Endodermal cell (in vitro differentiated cells): ENCODE data around the gene SMCP. TPM values are rescaled to one million over a fixed set of nuclear protein-coding genes. Genes with fewer than 3 reads are reported as not detected.
A peak's percentile ranks its signal among the peaks of the same experiment; 100 is the strongest.

ENCODE experiments used
- DNase-seq: peaks from one replicate; pipeline ENCODE4 v3.0.0-alpha.2; 2017
- H3K27ac ChIP-seq: 2 replicates; pipeline ENCODE4 v1.5.1; 2013; ENCODE audit warnings: mild to moderate bottlenecking, low read depth, low read length, moderate library complexity
- H3K27me3 ChIP-seq: 2 replicates; pipeline ENCODE4 v1.6.1; 2013; ENCODE audit warnings: mild to moderate bottlenecking, low read length, moderate library complexity; ENCODE audit not compliant: insufficient read depth, control insufficient read depth, poor library complexity, severe bottlenecking
- H3K36me3 ChIP-seq: 2 replicates; pipeline ENCODE4 v1.7.0; 2013; ENCODE audit warnings: mild to moderate bottlenecking, low read length, moderate library complexity; ENCODE audit not compliant: control insufficient read depth, insufficient read depth
- H3K4me1 ChIP-seq: one replicate; pipeline ENCODE4 v1.7.0; 2013; ENCODE audit warnings: low read length; ENCODE audit not compliant: control insufficient read depth, insufficient read depth
- H3K4me3 ChIP-seq: 2 replicates; pipeline ENCODE4 v1.5.1; 2013; ENCODE audit warnings: mild to moderate bottlenecking, low read length, moderate library complexity
- H3K9ac ChIP-seq: 2 replicates; pipeline ENCODE4 v1.6.1; 2013; ENCODE audit warnings: mild to moderate bottlenecking, low read length, moderate library complexity; ENCODE audit not compliant: poor library complexity, severe bottlenecking; ENCODE audit errors: extremely low read depth
- H3K9me3 ChIP-seq: 2 replicates; pipeline ENCODE4 v1.6.1; 2013; ENCODE audit warnings: mild to moderate bottlenecking, low read length, moderate library complexity; ENCODE audit not compliant: control insufficient read depth
- H3K27ac Mint-ChIP-seq: 2 replicates; pipeline ENCODE4 v1.8.0; 2020; ENCODE audit warnings: mixed read lengths
- H3K27me3 Mint-ChIP-seq: 2 replicates; pipeline ENCODE4 v1.8.0; 2021; ENCODE audit warnings: mild to moderate bottlenecking, mixed read lengths; ENCODE audit not compliant: insufficient read depth
- H3K36me3 Mint-ChIP-seq: 2 replicates; pipeline ENCODE4 v1.8.0; 2020; ENCODE audit warnings: low read depth, mixed read lengths
- H3K4me1 Mint-ChIP-seq: 2 replicates; pipeline ENCODE4 v1.8.0; 2020; ENCODE audit warnings: mixed read lengths
- H3K4me3 Mint-ChIP-seq: 2 replicates; pipeline ENCODE4 v1.8.0; 2020; ENCODE audit warnings: mild to moderate bottlenecking, moderate library complexity, mixed read lengths
- H3K9me3 Mint-ChIP-seq: 2 replicates; pipeline ENCODE4 v1.8.0; 2020; ENCODE audit warnings: mild to moderate bottlenecking, mixed read lengths
- WGBS, 2 experiments: methylation state at CpG; one replicate each; pipeline versions ENCODE4 v1.1.5 to v1.1.7; 2013; ENCODE audit warnings: missing lambda C conversion rate in 2 of 2, mixed read lengths in 1 of 2; ENCODE audit not compliant: insufficient coverage in 1 of 2, insufficient read length in 1 of 2; 5-methylcytosine and 5-hydroxymethylcytosine counted together
- total RNA-seq, 2 donors: library from RNA; stranded (reverse); fragmentation: NEBNext Ultra II Directional in 1 of 2; extraction: Animal tissue kit (Norgen Biotek cat#: 25700) in 1 of 2; gene quantifications; 2 replicates in 1 of 2; 3 replicates in 1 of 2; pipeline ENCODE4 v1.2.1, GENCODE V29; 2021
- TF ChIP-seq, protein P1 (sequence below): fragments of 200-600 bp; sonication (generic); conservative IDR thresholded peaks from 2 replicates; pipeline ENCODE4 v1.5.0; 2021; ENCODE audit warnings: antibody characterized with exemption, mild to moderate bottlenecking

SMCP gene
- total RNA-seq, 2 donors from 2014 or later: not detected

DNA sequence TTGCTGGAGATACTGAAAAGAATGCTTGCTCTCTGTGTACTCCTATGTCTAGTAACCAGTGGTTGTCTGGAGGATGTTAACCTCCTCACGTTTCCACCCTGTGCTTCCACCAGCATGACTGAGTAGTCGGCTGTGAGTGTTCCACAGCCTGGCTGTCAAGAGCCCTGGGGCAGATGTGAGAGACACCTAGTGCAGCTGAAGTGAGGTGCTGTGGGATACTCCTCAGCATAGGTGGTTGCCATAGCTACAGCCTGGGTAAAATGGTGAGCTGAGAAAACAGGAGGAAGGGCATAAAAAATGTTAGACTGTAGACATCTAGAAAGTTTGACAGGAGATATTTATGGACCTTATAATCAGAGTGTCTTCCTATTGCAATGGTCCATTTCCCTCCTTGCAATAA, 46.1 kb downstream of the SMCP start:
- WGBS, 2 experiments: 75 to 92% methylated on average over 2 of the region's 2 CpGs

GRCh38 chr1:152926091-152926490, 48.0 kb downstream of the SMCP start:
- Histone ChIP-seq H3K4me1 (no peaks in the 10 kb centered on the region), H3K27me3 (no peaks in the 10 kb centered on the region), H3K36me3 (no peaks in the 10 kb centered on the region), H3K9ac (no peak overlapping the region), H3K9me3 (peaks cover 49% of the 10 kb centered on the region), H3K4me3 (peak overlapping the region; percentile 29), H3K27ac (no peak overlapping the region)
- 68 to 92% methylated on average over 2 to 3 of the region's 3 CpGs for WGBS, 2 experiments
- Mint-ChIP-seq H3K4me1 (no peaks in the 10 kb centered on the region), H3K27me3 (no peaks in the 10 kb centered on the region), H3K4me3 (no peak overlapping the region), H3K36me3 (no peaks in the 10 kb centered on the region), H3K9me3 (peaks cover 69% of the 10 kb centered on the region), H3K27ac (no peak overlapping the region)
- no peak for DNase-seq
- TF ChIP-seq, protein P1, sequence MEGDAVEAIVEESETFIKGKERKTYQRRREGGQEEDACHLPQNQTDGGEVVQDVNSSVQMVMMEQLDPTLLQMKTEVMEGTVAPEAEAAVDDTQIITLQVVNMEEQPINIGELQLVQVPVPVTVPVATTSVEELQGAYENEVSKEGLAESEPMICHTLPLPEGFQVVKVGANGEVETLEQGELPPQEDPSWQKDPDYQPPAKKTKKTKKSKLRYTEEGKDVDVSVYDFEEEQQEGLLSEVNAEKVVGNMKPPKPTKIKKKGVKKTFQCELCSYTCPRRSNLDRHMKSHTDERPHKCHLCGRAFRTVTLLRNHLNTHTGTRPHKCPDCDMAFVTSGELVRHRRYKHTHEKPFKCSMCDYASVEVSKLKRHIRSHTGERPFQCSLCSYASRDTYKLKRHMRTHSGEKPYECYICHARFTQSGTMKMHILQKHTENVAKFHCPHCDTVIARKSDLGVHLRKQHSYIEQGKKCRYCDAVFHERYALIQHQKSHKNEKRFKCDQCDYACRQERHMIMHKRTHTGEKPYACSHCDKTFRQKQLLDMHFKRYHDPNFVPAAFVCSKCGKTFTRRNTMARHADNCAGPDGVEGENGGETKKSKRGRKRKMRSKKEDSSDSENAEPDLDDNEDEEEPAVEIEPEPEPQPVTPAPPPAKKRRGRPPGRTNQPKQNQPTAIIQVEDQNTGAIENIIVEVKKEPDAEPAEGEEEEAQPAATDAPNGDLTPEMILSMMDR: no peak

More for the DNA sequence above, 46.1 kb downstream of the SMCP start:
- Mint-ChIP-seq H3K27ac (no peak overlapping the region), H3K9me3 (peaks cover 75% of the 10 kb centered on the region), H3K27me3 (no peaks in the 10 kb centered on the region), H3K4me1 (no peaks in the 10 kb centered on the region), H3K4me3 (no peak overlapping the region), H3K36me3 (no peaks in the 10 kb centered on the region)
- Histone ChIP-seq H3K9me3 (peaks cover 51% of the 10 kb centered on the region), H3K27ac (no peak overlapping the region), H3K9ac (no peak overlapping the region), H3K4me1 (no peaks in the 10 kb centered on the region), H3K36me3 (no peaks in the 10 kb centered on the region), H3K27me3 (no peaks in the 10 kb centered on the region), H3K4me3 (no peak overlapping the region)
- no peak for DNase-seq
- TF ChIP-seq, protein P1: no peak

- Histone ChIP-seq H3K4me1 (no peaks in the 10 kb centered on the region), H3K9ac (no peak overlapping the region), H3K9me3 (peaks cover 36% of the 10 kb centered on the region), H3K4me3 (no peak overlapping the region), H3K36me3 (no peaks in the 10 kb centered on the region), H3K27me3 (no peaks in the 10 kb centered on the region), H3K27ac (no peak overlapping the region)
- no peaks in the 10 kb centered on the region for H3K27me3 Mint-ChIP-seq
- no peak for DNase-seq
- WGBS, 2 experiments: 87 to 100% methylated on average over 2 to 3 of the region's 3 CpGs
- peaks cover 71% of the 10 kb centered on the region for H3K9me3 Mint-ChIP-seq
- no peak overlapping the region for H3K27ac Mint-ChIP-seq
- H3K4me1 Mint-ChIP-seq: no peaks in the 10 kb centered on the region
- TF ChIP-seq, protein P1: no peak
- H3K4me3 Mint-ChIP-seq: no peak overlapping the region
- no peaks in the 10 kb centered on the region for H3K36me3 Mint-ChIP-seq
Observed at GRCh38 chr1:152928671-152929070, 50.5 kb downstream of the SMCP start.
